ENCODE results near the gene TIMM17A. TPM values are rescaled to one million over a fixed set of nuclear protein-coding genes. Genes with fewer than 3 reads are reported as not detected.

The TIMM17A gene
- polyA plus RNA-seq, 1 experiment, result 104 TPM

DNA sequence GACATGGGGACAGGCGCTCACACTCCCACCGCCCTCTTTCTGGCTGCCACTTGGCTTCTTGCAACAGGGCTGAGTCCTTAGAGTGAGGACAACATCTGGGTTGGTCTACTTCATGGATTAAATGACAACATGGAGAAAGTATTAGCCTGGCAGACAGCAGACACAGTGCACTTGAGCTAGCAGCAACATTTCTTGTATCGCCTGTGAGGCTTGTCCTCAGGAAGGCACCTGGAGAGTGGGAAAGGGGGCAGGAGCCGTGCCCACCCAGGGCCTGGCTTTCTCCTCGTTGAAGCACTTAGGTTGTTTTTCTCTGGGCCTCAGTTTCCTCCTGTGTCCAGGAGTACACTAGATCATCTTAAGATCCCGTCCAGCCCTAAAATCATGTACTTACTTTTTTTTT, 58.8 kb downstream of the TIMM17A start:
- TF ChIP-seq, protein P1, sequence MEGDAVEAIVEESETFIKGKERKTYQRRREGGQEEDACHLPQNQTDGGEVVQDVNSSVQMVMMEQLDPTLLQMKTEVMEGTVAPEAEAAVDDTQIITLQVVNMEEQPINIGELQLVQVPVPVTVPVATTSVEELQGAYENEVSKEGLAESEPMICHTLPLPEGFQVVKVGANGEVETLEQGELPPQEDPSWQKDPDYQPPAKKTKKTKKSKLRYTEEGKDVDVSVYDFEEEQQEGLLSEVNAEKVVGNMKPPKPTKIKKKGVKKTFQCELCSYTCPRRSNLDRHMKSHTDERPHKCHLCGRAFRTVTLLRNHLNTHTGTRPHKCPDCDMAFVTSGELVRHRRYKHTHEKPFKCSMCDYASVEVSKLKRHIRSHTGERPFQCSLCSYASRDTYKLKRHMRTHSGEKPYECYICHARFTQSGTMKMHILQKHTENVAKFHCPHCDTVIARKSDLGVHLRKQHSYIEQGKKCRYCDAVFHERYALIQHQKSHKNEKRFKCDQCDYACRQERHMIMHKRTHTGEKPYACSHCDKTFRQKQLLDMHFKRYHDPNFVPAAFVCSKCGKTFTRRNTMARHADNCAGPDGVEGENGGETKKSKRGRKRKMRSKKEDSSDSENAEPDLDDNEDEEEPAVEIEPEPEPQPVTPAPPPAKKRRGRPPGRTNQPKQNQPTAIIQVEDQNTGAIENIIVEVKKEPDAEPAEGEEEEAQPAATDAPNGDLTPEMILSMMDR (IDR thresholded peaks at IDR 0.05; ENCODE audit: low read depth, low read length), result no peak
- Histone ChIP-seq H3K9me3 (ENCODE audit: control insufficient read depth, insufficient read depth, low read length) (no peaks in the 10 kb centered on the region; the same call in 1 of the 2 replicates), H3K4me3 (ENCODE audit: low read depth, low read length) (no peak overlapping the region), H3K27ac (ENCODE audit: low read depth, low read length) (no peak overlapping the region), H3K27me3 (ENCODE audit: control insufficient read depth, insufficient read depth, low read length) (peaks cover 13% of the 10 kb centered on the region)
- POLR2A ChIA-PET, result no interaction called here
- no peak for DNase-seq (ENCODE audit: low read depth, low spot score)
- CTCF ChIA-PET, result interaction anchor here (13.5 kb wide), 1 partner anchor 106 kb away, joined by 163 read pairs; the partner anchor contains the start of gene GPR37L1

DNA sequence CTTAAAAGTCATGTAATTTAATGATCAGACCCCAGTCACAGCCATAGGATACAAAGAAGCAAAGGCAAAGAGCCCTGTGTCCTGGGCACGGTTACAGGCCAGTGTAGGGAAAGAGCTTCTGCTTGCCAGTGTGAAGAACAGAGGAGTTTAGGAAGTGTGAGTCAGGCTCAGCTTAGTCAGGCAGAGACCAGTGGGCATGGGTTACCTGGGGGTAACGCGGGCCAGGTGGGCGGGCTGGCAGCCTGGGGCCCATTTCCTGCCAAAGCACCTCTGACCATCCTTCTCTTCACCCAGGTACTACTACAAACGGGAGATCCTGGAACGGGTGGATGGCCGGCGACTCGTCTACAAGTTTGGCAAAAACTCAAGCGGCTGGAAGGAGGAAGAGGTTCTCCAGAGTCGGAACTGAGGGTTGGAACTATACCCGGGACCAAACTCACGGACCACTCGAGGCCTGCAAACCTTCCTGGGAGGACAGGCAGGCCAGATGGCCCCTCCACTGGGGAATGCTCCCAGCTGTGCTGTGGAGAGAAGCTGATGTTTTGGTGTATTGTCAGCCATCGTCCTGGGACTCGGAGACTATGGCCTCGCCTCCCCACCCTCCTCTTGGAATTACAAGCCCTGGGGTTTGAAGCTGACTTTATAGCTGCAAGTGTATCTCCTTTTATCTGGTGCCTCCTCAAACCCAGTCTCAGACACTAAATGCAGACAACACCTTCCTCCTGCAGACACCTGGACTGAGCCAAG, 59.8 kb downstream of the TIMM17A start:
- CTCF ChIA-PET, result interaction anchor here (0.7 to 13.5 kb wide), 4 partner anchors 8 to 121 kb away, joined by 4 to 163 read pairs (median 6); partner anchors contain the start of gene GPR37L1
- POLR2A ChIA-PET, result no interaction called here
- TF ChIP-seq, protein P1 (IDR thresholded peaks at IDR 0.05; ENCODE audit: low read depth, low read length), result no peak

DNA sequence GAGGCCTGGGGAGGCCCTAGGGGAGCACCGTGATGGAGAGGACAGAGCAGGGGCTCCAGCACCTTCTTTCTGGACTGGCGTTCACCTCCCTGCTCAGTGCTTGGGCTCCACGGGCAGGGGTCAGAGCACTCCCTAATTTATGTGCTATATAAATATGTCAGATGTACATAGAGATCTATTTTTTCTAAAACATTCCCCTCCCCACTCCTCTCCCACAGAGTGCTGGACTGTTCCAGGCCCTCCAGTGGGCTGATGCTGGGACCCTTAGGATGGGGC, 60.3 kb downstream of the TIMM17A start:
- CTCF ChIA-PET, result interaction anchor here (0.7 to 13.5 kb wide), 4 partner anchors 8 to 120 kb away, joined by 4 to 163 read pairs (median 6); partner anchors contain the start of gene GPR37L1
- POLR2A ChIA-PET, result no interaction called here

More for the DNA sequence above, 59.8 kb downstream of the TIMM17A start:
- Histone ChIP-seq H3K27me3 (ENCODE audit: control insufficient read depth, insufficient read depth, low read length) (peaks cover 15% of the 10 kb centered on the region), H3K27ac (ENCODE audit: low read depth, low read length) (no peak overlapping the region), H3K4me3 (ENCODE audit: low read depth, low read length) (no peak overlapping the region), H3K9me3 (ENCODE audit: control insufficient read depth, insufficient read depth, low read length) (no peaks in the 10 kb centered on the region; the same call in 1 of the 2 replicates)
- DNase-seq (ENCODE audit: low read depth, low spot score), result no peak

DNA sequence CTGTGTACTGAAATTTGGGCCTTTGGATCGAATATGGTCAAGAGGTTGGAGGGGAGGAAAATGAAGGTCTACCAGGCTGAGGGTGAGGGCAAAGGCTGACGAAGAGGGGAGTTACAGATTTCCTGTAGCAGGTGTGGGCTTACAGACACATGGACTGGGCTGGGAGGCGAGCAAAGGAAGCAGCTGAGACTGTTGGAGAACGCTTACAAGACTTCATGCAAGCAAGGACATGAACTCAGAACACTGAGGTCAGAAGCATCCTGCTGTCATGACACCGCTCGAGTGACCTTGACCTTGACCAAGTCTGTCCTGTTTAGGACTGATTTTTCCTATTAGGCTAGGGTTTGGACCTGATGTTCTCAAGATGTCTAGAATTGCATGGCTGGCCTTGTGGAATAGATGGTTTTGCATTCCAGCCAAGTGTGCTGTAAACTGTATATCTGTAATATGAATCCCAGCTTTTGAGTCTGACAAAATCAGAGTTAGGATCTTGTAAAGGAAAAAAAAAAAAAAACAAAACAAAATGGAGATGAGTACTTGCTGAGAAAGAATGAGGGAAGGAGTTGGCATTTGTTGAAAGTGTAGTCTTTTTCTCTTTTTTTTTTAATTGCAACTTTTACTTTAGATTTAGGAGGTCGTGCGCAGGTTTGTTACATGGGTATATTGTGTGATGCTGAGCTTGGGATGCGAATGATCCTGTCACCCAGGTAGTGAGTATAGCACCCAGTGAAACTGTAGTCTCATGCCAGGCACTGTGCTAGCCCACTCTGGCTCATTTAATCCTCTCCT, 60.9 kb downstream of the TIMM17A start:
- Histone ChIP-seq H3K9me3 (ENCODE audit: control insufficient read depth, insufficient read depth, low read length) (no peaks in the 10 kb centered on the region; the same call in 1 of the 2 replicates), H3K27me3 (ENCODE audit: control insufficient read depth, insufficient read depth, low read length) (peaks cover 17% of the 10 kb centered on the region), H3K4me3 (ENCODE audit: low read depth, low read length) (no peak overlapping the region), H3K27ac (ENCODE audit: low read depth, low read length) (no peak overlapping the region)
- TF ChIP-seq, protein P1 (IDR thresholded peaks at IDR 0.05; ENCODE audit: low read depth, low read length), result no peak
- DNase-seq (ENCODE audit: low read depth, low spot score), result peak; percentile 55
- ChIA-PET CTCF (interaction anchor here (0.7 to 13.5 kb wide), 5 partner anchors 9 to 120 kb away, joined by 4 to 163 read pairs (median 7); partner anchors contain the start of gene GPR37L1), POLR2A (interaction anchor here (0.5 to 1.0 kb wide), 4 partner anchors 19 to 101 kb away, joined by 3 to 5 read pairs (median 4); no protein-coding TSS in a partner anchor)

More for the DNA sequence above, 60.3 kb downstream of the TIMM17A start:
- Histone ChIP-seq H3K27ac (ENCODE audit: low read depth, low read length) (no peak overlapping the region), H3K9me3 (ENCODE audit: control insufficient read depth, insufficient read depth, low read length) (no peaks in the 10 kb centered on the region; the same call in 1 of the 2 replicates), H3K27me3 (ENCODE audit: control insufficient read depth, insufficient read depth, low read length) (peaks cover 15% of the 10 kb centered on the region), H3K4me3 (ENCODE audit: low read depth, low read length) (no peak overlapping the region)
- TF ChIP-seq, protein P1 (IDR thresholded peaks at IDR 0.05; ENCODE audit: low read depth, low read length), result no peak
- no peak for DNase-seq (ENCODE audit: low read depth, low spot score)
